Epithelial cell of esophagus (primary cell): Measurements from ENCODE around the gene NHSL1.

Experiments used
- DNase-seq: peaks from one replicate; pipeline ENCODE4 v3.0.0; 2010; ENCODE audit warnings: low read depth
- H3K4me3 ChIP-seq: 2 replicates; pipeline ENCODE4 v1.5.1; 2011; ENCODE audit warnings: mild to moderate bottlenecking, low read length, control low read depth
- TF ChIP-seq, protein P1 (sequence below): IDR thresholded peaks from 2 replicates; pipeline ENCODE4 v1.5.1; 2011; ENCODE audit warnings: low read depth, mild to moderate bottlenecking, low read length, control low read depth, inconsistent platforms; ENCODE audit not compliant: insufficient read depth; ENCODE audit errors: missing control alignments

NHSL1 gene

DNA sequence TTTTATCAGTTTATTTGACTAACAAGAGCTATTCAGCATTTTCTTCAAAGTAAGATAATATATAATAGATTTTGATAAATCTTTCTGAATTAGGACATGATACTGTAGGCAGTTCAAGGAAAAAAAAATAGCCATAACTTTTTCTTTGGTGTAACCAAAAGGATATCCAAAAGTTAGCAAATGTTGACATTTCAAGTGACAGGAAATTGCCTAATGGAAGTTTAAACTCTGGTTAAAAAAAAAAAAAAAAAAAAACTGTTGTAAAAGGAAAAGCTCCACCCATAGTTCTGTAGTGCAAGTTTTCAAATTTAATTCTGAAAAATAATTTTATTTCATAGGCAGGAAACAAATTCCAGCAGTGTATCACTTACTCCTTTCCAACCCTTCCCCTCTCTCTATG, 76.4 kb downstream of the NHSL1 start:
- TF ChIP-seq, protein P1, sequence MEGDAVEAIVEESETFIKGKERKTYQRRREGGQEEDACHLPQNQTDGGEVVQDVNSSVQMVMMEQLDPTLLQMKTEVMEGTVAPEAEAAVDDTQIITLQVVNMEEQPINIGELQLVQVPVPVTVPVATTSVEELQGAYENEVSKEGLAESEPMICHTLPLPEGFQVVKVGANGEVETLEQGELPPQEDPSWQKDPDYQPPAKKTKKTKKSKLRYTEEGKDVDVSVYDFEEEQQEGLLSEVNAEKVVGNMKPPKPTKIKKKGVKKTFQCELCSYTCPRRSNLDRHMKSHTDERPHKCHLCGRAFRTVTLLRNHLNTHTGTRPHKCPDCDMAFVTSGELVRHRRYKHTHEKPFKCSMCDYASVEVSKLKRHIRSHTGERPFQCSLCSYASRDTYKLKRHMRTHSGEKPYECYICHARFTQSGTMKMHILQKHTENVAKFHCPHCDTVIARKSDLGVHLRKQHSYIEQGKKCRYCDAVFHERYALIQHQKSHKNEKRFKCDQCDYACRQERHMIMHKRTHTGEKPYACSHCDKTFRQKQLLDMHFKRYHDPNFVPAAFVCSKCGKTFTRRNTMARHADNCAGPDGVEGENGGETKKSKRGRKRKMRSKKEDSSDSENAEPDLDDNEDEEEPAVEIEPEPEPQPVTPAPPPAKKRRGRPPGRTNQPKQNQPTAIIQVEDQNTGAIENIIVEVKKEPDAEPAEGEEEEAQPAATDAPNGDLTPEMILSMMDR, result no peak
- no peak for DNase-seq

DNA sequence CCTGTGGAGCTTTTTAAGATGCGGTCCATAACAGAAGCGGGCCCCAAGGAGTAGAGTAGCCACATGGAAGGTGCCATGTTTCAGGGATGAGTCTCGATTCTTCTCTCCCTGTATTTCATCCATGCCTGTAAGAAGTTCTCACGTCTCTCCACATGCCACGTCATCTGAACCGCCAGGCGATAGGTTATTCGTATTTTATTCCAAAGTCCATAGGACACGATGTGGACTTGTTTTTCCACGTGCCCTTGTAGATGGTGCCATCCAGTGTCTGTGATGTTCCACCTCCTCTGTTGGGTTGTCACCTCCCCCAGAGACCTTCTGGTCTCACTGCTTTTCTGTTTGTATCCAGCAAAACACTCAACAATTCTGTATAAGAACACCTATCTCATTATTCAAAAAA, 77.7 kb downstream of the NHSL1 start:
- no peak for DNase-seq
- TF ChIP-seq, protein P1, result no peak
- H3K4me3 ChIP-seq, result no peak overlapping the region

More for the DNA sequence above, 76.4 kb downstream of the NHSL1 start:
- no peak overlapping the region for H3K4me3 ChIP-seq

DNA sequence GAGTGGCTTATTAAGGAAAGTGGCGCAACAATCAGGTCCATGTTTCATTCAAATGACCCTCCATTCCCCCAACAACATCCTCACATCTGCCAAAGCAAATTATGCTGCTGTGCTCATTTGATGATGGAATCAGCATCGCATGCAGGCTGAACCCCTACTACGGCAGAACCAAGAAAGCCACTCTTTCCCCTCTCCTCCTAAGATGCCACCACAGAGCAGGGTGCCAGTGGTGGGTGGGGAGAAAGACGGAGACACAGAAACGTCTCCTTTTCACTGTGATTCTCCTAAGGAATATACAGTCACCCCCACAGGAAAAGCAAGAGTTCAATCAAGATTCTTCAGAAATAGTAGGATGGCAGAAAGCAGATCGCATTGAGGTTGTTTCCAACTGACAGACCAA, 78.2 kb downstream of the NHSL1 start:
- no peak for DNase-seq
- H3K4me3 ChIP-seq, result no peak overlapping the region
- TF ChIP-seq, protein P1, result no peak

DNA sequence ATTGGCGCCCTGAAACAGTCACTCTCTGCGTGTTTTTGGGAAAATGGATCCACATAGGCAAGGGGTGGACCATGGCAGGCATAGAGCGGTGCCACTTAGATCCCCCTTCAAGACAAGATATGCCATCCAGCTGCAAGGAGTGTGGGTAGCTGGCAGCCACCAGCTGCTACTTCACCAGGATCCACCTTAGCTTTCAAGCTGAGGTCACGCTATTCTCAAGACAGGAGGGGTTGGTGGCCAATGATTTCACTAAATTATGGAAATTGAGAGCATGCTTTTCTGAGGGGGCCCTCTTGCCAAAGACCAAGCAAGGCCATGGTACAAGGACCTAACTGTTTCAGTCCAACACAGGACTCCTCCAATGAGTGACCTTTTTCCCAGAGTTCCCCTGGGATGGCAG, 78.9 kb downstream of the NHSL1 start:
- DNase-seq, result no peak
- TF ChIP-seq, protein P1, result no peak

DNA sequence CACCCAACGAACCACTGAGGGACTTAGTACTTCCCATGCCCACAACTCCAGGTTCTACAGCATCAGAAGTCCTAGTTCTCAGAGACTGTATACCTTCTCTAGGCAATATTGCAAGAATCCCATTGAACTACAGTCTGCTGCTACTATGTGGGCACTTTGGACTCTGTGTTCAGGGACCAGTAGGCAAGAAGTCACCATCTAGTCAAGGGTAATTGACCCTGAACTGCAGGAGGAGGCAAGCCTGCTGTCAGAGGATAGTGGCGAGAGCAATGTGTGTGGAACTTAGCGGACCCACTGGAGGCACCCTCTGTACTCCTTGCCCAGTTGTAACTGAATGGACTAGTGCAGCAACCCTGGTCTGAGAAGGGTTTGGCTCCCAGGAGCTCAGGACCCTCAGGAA, 79.5 kb downstream of the NHSL1 start:
- no peak overlapping the region for H3K4me3 ChIP-seq
- TF ChIP-seq, protein P1, result no peak
- DNase-seq, result no peak

More for the DNA sequence above, 78.9 kb downstream of the NHSL1 start:
- H3K4me3 ChIP-seq, result no peak overlapping the region

DNA sequence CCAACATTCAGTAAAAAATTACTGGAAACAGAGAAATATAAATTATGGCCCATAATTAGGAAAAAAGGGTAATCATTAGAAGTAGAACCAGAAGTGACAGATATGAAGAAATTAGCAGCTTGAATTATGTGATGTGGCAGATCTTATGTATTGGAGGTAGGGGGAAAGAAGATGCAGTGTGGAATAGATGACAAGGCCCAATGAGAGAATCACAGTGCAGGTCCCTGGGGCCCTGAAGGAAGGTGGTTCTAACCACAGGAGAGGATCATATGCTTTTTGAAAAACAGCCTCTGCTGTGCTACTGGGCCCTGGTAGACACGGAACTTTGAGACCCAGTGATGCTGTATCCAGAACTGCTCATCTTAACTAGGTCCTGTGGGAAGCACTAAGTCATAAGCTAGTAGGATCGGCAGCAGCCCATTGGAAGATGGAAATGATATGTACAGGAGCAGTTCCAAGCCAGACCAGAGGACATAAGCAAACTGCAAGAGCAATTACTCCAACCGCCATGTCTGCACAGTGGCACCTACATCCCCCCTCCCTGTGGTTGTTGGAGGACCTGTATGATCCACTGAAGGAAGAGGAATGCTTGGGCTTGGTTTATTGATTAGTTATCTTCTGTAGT, 81.1 kb downstream of the NHSL1 start:
- no peak overlapping the region for H3K4me3 ChIP-seq
- TF ChIP-seq, protein P1, result no peak
- no peak for DNase-seq

DNA sequence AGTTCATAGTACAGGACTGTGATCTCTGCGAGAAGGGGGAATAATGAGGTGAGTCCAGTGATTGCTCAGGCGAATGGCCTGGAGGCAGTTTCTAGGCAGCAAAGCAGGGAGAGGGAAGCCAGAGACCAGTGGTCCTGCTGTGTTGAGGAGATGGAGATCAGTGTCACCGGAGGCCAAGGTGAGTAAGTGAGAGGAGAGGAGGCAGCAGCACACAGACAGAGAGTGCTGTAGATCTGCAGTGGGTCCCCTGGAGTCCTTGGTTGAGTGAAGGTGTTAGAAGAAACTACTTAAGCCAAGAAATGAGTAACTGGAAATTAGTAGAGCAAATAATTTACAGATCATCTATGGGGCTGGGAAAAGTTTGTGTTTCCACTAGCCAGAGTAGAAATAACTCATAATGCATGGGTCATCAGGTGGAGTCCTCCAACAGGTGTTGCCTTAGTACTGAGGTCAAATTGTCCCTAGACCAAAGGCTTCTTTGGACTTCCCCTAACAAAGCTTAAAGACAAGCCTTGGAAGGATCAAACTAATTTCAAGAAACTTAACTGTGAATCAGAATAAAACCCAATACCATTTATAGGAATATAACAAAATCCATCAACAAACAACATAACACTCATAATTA, 81.7 kb downstream of the NHSL1 start:
- no peak for DNase-seq
- H3K4me3 ChIP-seq, result no peak overlapping the region
- TF ChIP-seq, protein P1, result no peak
